DND-41 (cell line): ENCODE results near the gene NTN1.

Experiments
- CTCF ChIP-seq: IDR thresholded peaks from 2 replicates; pipeline ENCODE4 v1.5.1; 2012; ENCODE audit warnings: borderline replicate concordance, low read length, moderate library complexity, mild to moderate bottlenecking; ENCODE audit not compliant: poor library complexity, severe bottlenecking; ENCODE audit errors: extremely low read depth
- EZH2 ChIP-seq: IDR thresholded peaks from 3 replicates; pipeline ENCODE4 v1.6.1; 2012; ENCODE audit warnings: borderline replicate concordance, low read depth, mild to moderate bottlenecking, moderate library complexity, low read length, inconsistent platforms; ENCODE audit not compliant: severe bottlenecking

- TF ChIP-seq CTCF, result no peak
- no peak for TF ChIP-seq EZH2
Observed at GRCh38 chr17:9238340-9239245, 217.3 kb downstream of the NTN1 start.
